Fibroblast of lung (primary cell): ENCODE measurements around the gene FHOD3.

Source experiments
- CTCF ChIP-seq, 2 donors: IDR thresholded peaks in 1 of 2; conservative IDR thresholded peaks in 1 of 2; 1 replicate in 1 of 2; 2 replicates in 1 of 2; pipeline ENCODE4 v1.5.1; 2011 to 2012; ENCODE audit warnings: low read length in 2 of 2, control low read depth in 1 of 2, inconsistent platforms in 1 of 2, low read depth in 1 of 2, mild to moderate bottlenecking in 1 of 2
- EZH2 ChIP-seq: IDR thresholded peaks from 2 replicates; pipeline ENCODE4 v1.5.1; 2012; ENCODE audit warnings: low read length, control low read depth, mild to moderate bottlenecking; ENCODE audit errors: missing control alignments

- no peak for TF ChIP-seq EZH2
- no peak for TF ChIP-seq CTCF (conservative IDR thresholded peaks at IDR 0.05 in 1 of 2, IDR thresholded peaks at IDR 0.05 in 1 of 2; ENCODE audit: low read depth in 1 of 2, low read length in 2 of 2)
Observed at GRCh38 chr18:36460854-36461253, 163.3 kb downstream of the FHOD3 start.
